Fibroblast of lung (primary cell): ENCODE data around the gene ZFYVE26.

Experiments used
- EZH2 ChIP-seq: IDR thresholded peaks from 2 replicates; pipeline ENCODE4 v1.5.1; 2012; ENCODE audit warnings: low read length, control low read depth, mild to moderate bottlenecking; ENCODE audit errors: missing control alignments
- TF ChIP-seq, protein P1 (sequence below), 2 donors: IDR thresholded peaks in 1 of 2; conservative IDR thresholded peaks in 1 of 2; 1 replicate in 1 of 2; 2 replicates in 1 of 2; pipeline ENCODE4 v1.5.1; 2011 to 2012; ENCODE audit warnings: low read length in 2 of 2, control low read depth in 1 of 2, inconsistent platforms in 1 of 2, low read depth in 1 of 2, mild to moderate bottlenecking in 1 of 2

DNA sequence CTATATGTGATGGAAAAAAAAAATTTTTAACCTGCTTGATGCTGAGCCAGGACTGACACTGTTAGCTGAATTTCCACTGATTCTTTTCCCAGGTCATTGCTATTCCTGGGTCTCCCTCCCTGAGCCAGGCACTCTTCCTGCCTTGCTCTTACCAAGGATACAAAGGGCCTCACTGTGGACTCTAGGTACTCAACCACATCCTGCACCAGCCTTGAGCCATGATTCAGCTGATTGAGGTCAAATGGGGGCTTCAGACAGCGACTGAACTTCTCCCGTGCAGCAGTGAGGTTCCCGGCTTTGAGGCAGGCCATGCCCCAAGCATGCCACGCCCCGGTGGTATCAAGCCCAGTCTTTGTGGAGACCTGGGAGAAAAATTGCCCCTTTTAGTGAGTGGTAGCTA is 54.3 kb downstream of the ZFYVE26 start:
- TF ChIP-seq, protein P1, sequence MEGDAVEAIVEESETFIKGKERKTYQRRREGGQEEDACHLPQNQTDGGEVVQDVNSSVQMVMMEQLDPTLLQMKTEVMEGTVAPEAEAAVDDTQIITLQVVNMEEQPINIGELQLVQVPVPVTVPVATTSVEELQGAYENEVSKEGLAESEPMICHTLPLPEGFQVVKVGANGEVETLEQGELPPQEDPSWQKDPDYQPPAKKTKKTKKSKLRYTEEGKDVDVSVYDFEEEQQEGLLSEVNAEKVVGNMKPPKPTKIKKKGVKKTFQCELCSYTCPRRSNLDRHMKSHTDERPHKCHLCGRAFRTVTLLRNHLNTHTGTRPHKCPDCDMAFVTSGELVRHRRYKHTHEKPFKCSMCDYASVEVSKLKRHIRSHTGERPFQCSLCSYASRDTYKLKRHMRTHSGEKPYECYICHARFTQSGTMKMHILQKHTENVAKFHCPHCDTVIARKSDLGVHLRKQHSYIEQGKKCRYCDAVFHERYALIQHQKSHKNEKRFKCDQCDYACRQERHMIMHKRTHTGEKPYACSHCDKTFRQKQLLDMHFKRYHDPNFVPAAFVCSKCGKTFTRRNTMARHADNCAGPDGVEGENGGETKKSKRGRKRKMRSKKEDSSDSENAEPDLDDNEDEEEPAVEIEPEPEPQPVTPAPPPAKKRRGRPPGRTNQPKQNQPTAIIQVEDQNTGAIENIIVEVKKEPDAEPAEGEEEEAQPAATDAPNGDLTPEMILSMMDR (conservative IDR thresholded peaks at IDR 0.05 in 1 of 2, IDR thresholded peaks at IDR 0.05 in 1 of 2; ENCODE audit: low read depth in 1 of 2, low read length in 2 of 2), result no peak
- TF ChIP-seq EZH2, result no peak
